ENCODE measurements around the gene NOL4L.

DNA sequence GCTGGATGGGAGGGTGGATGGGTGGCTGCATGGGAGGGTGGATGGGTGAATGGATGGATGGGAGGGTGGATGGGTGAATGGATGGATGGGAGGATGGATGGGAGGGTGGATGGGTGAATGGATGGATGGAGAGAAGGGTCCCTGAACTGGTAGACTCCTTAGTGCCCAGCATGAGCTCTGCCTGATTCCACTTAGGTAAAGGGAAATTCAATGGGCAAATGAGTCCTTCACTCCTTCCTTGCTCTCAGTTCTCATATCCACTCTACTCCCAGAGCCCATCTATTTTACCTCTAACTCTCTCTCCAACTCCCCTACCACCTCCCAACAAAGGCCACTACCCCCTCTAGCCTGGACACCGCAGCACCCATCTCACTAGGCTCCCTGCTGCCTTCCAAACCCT is 29.2 kb upstream of the NOL4L start:
- TF ChIP-seq KDM5A (IDR thresholded peaks at IDR 0.05) (no peak), NFE2L2 (conservative IDR thresholded peaks at IDR 0.05; ENCODE audit: low read length) (no peak), FOSB (CRISPR knock-in tag; IDR thresholded peaks at IDR 0.05) (no peak)
